PC-3 (cell line): ENCODE data around the gene TMC7.

Experiments
- EZH2 ChIP-seq: fragments of 300-600 bp; sonication (generic); IDR thresholded peaks from one replicate; pipeline ENCODE4 v1.6.1; 2017; ENCODE audit warnings: antibody characterized with exemption, mild to moderate bottlenecking, low read length; ENCODE audit not compliant: unreplicated experiment
- TF ChIP-seq, protein P1 (sequence below): fragments of 300-600 bp; sonication (generic); conservative IDR thresholded peaks from 2 replicates; pipeline ENCODE4 v1.5.1; 2017; ENCODE audit warnings: antibody characterized with exemption, low read depth, mild to moderate bottlenecking, low read length

DNA sequence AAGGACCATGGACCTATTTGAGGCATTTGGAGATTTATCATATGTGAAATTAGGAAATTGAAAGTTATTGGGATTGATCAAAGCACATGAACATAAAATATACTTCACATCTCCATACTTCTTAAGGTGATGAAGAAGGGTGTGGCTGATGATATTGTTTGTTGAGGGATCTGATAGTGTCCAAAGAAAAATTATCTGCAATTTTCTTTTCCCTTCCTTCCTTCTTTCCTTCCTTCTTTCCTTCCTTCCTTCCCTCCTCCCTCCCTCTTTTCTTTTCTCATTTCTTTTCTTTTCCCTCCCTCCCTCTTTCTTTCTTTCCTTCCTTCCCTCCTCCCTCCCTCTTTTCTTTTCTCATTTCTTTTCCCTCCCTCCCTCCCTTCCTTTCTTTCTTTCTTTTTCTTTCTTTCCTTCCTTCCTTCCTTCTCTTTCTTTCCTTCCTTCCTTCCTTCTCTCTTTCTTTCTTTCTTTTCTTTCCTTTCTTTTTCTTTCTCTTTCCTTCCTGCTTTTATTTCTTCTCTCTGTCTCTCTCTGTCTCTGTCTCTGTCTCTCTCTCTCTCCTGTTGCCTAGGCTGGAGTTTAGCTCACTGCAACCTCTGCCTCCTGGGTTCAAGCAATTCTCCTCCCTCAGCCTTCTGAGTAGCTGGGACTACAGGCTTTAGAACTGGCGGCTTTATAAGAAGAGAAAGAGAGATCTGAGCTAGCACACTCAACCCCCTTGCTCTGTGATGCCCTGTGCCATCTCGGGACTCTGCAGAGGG, 109.1 kb downstream of the TMC7 start:
- TF ChIP-seq, protein P1, sequence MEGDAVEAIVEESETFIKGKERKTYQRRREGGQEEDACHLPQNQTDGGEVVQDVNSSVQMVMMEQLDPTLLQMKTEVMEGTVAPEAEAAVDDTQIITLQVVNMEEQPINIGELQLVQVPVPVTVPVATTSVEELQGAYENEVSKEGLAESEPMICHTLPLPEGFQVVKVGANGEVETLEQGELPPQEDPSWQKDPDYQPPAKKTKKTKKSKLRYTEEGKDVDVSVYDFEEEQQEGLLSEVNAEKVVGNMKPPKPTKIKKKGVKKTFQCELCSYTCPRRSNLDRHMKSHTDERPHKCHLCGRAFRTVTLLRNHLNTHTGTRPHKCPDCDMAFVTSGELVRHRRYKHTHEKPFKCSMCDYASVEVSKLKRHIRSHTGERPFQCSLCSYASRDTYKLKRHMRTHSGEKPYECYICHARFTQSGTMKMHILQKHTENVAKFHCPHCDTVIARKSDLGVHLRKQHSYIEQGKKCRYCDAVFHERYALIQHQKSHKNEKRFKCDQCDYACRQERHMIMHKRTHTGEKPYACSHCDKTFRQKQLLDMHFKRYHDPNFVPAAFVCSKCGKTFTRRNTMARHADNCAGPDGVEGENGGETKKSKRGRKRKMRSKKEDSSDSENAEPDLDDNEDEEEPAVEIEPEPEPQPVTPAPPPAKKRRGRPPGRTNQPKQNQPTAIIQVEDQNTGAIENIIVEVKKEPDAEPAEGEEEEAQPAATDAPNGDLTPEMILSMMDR = no peak
- no peak for TF ChIP-seq EZH2
